ENCODE measurements around the gene PRRT1. TPM values are rescaled to one million over a fixed set of nuclear protein-coding genes. Genes with fewer than 3 reads are reported as not detected.

Gene PRRT1
- total and polyA plus RNA-seq, 8 donors: 0.18 to 6.0 (median 1.4) TPM; not detected in 2

GRCh38 chr6:32191696-32192607, 40.2 kb upstream of the PRRT1 start:
- H3K4me3 ChIP-seq: peak overlapping the region; percentile 31 to 76 (median 57)
- peaks cover 12 to 14% (median 13%) of the 10 kb centered on the region in 4 donors for H3K36me3 ChIP-seq
- no peaks in the 10 kb centered on the region for H3K27me3 ChIP-seq
- peaks cover 44 to 83% (median 70%) of the 10 kb centered on the region in 4 donors for H3K4me1 ChIP-seq
- no peaks in the 10 kb centered on the region for H3K9me3 ChIP-seq
- WGBS, 5 donors: 55 to 69% (median 65%) methylated on average over 15 of the region's 15 CpGs
- intact Hi-C loops (cut with DNase I; ENCODE audit: low total_unique reads): no loop called here
- H3K27ac ChIP-seq: peak overlapping the region; percentile 76 to 100 (median 96)
- DNase-seq: peak in 1 of 2 donors; percentile 22
- TF ChIP-seq CTCF (IDR thresholded peaks at IDR 0.05) (no peak), POLR2A (IDR thresholded peaks at IDR 0.05) (no peak), EP300 (IDR thresholded peaks at IDR 0.05) (no peak), POLR2AphosphoS5 (IDR thresholded peaks at IDR 0.05) (no peak)

- H3K4me1 ChIP-seq: peaks cover 44 to 86% (median 73%) of the 10 kb centered on the region in 4 donors
- peak overlapping the region; percentile 69 to 90 (median 81) for H3K4me3 ChIP-seq
- DNase-seq: peak in 1 of 2 donors; percentile 40
- TF ChIP-seq EP300 (IDR thresholded peaks at IDR 0.05) (no peak), POLR2A (IDR thresholded peaks at IDR 0.05) (no peak), CTCF (IDR thresholded peaks at IDR 0.05) (no peak)
- WGBS, 5 donors: 60 to 81% (median 78%) methylated on average over 8 of the region's 8 CpGs
- no peaks in the 10 kb centered on the region for H3K27me3 ChIP-seq
- H3K9me3 ChIP-seq: no peaks in the 10 kb centered on the region
- intact Hi-C loops (cut with DNase I; ENCODE audit: low total_unique reads): no loop called here
- peak overlapping the region; percentile 94 to 100 (median 97) for H3K27ac ChIP-seq
- peaks cover 18 to 23% (median 21%) of the 10 kb centered on the region in 4 donors for H3K36me3 ChIP-seq
Observed at GRCh38 chr6:32190911-32191677, 39.4 kb upstream of the PRRT1 start.

GRCh38 chr6:32190054-32190851, 38.5 kb upstream of the PRRT1 start, which contains the start of gene PBX2:
TSS of gene PBX2 (minus strand) at chr6:32190202. CDS start at chr6:32189915, 287 bp downstream.
- intact Hi-C loops (cut with DNase I; ENCODE audit: low total_unique reads): no loop called here
- no peaks in the 10 kb centered on the region for H3K27me3 ChIP-seq
- H3K9me3 ChIP-seq: no peaks in the 10 kb centered on the region
- DNase-seq: peak; percentile 89 to 97
- peak within 1 kb of the TSS; percentile 69 to 90 (median 81) for H3K4me3 ChIP-seq
- peaks cover 18 to 26% (median 24%) of the 10 kb centered on the region in 4 donors for H3K36me3 ChIP-seq
- 0 to 2% (median 1%) methylated on average over 16 to 23 of the region's 23 CpGs for WGBS, 5 donors
- peaks cover 48 to 91% (median 78%) of the 10 kb centered on the region in 4 donors for H3K4me1 ChIP-seq
- TF ChIP-seq EP300 (IDR thresholded peaks at IDR 0.05) (no peak), CTCF (IDR thresholded peaks at IDR 0.05) (no peak), POLR2AphosphoS5 (IDR thresholded peaks at IDR 0.05) (peak; percentile 33 to 64 (median 60)), POLR2A (IDR thresholded peaks at IDR 0.05) (peak in 2 of 4 donors; percentile 39 to 50)
- H3K27ac ChIP-seq: peak within 1 kb of the TSS; percentile 94 to 100 (median 97)

All from stomach (tissue), 9 donors.